GM18870 (cell line): ENCODE results near the gene ZG16.
"Not testable (repeated sequence)": the region's sequence is repeated elsewhere in the genome, so short reads cannot be mapped to it uniquely, and the experiment has no call there.

Experiments
- ATAC-seq: cut with Tn5 transposase; IDR thresholded peaks from one replicate; pipeline ENCODE4 v1.9.1; 2021; ENCODE audit warnings: moderate library complexity; ENCODE audit not compliant: unreplicated experiment

ZG16 gene

DNA sequence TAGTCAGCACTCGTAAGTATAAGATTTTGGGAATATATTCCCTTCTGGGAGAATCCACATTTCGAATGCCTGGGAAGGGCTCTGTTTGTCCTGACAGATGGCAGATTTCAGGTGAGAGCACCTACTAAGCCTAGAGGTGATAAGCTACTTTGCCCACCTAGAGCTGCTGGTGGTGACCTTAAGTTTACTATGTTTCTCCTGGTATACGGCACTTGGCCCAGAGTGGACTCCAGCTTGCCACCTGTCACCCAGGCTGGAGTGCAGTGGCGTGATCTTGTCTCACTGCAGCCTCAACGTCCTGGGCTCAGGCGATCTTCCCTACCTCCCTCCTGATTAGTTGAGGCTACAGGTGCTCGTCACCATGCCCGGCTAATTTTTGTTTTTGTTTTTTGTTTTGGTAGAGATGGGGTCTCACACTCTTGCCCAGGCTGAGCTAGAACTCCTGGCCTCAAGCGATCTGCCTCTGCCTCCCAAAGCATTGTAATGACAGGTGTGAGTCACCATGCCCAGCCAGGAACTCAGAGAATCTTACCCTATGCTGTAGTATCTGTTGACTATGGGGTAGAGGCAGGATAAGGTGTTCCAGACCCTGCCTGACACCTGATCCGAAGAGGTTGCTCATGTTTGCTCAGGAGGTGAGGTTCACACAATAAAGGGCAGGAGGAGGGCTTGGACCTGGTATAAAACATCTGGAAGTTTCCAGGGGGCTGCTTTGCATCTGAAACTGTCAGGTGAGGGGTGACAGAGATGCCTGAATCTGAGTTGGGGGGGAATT is at the start of gene ZG16:
Gene ZG16, plus strand, starts transcription at position 681 of the 775 bp plus-strand sequence. CDS start 1,011 bp downstream, outside the sequence.
- ATAC-seq, result no peak

GRCh38 chr16:29729116-29729521 is 48.9 kb upstream of the ZG16 start:
- no peak for ATAC-seq

DNA sequence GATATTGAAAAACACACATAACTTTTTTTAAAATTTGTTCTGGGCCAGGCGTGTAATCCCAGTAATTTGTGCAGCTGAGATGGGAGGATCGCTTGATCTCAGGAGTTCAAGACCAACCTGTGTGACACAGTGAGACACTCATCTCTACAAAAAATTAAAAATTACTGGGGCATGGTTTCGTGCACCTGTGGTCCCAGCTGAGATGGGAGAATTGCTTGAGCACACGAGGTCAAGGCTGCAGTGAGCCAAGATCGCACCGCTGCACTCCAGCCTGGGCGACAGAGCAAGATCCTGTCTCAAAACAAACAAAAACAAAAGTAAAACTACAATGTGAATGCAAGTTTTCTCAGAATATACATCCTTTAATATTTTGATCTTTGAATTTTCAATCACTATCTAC is 47.4 kb upstream of the ZG16 start:
- no peak for ATAC-seq

GRCh38 chr16:29731768-29732601 is 46.1 kb upstream of the ZG16 start:
- ATAC-seq, result not testable (repeated sequence)

DNA sequence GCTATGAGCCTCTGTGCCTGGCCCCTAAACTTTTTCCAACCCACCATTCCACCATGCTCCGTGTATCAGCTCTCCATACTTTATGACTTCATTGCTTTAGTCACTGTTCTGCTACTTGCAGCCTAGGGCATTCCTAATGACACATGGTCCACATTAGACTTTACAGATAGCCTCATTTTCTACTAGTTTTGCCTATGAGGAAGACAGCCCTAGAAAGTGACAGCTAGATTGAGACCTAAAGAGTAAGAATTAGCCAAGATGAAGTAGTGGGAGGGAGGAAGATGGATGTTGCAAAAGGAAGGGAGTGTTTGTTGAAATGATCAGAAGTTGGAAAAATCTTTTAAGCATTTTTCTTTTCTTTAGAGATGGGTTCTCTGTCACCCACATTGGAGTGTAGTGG is 43.3 kb upstream of the ZG16 start:
- ATAC-seq, result no peak

- ATAC-seq, result no peak
Observed at GRCh38 chr16:29736112-29736511, 41.9 kb upstream of the ZG16 start.

DNA sequence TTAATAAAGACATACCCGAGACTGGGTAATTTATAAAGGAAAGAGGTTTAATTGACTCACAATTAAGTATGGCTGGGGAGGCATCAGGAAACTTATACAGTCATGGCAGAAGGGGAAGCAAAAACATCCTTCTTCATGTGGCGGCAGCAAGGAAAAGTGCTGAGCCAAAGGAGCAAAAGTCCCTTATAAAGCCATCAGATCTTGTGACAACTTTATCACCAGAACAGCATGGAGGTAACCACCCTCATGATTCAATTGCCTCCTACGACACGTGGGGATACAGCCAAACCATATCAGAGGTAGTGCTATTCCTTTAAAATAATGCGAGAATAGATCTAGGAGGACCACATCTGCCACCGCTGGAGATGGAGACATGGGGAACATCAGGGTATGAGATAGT is 41.3 kb upstream of the ZG16 start:
- no peak for ATAC-seq

DNA sequence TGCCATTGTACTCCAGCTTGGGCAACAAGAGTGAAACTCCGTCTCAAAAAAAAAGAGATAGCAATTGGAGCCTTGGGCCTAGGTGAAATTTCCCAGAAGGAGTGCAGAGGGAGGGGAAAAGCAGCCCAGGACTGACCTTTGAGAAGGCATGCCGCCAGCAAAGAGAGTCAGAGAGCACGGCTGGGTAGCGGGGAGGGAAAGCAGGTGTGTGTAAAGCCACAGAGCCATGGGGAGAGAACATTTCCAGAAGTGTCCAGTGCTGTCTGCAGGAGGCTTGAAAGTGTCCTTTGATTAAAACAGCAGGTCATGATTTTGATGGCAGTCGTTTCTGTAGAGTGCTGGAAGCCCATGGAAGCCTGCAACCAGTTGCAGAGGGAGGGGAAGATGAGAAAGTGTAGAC is 40.3 kb upstream of the ZG16 start:
- no peak for ATAC-seq

- ATAC-seq, result no peak
Observed at GRCh38 chr16:29738514-29738913, 39.5 kb upstream of the ZG16 start.

GRCh38 chr16:29739927-29740629 is 38.0 kb upstream of the ZG16 start:
- ATAC-seq, result not testable (repeated sequence)

- ATAC-seq, result not testable (repeated sequence)
Observed at GRCh38 chr16:29740630-29741015, 37.4 kb upstream of the ZG16 start.

DNA sequence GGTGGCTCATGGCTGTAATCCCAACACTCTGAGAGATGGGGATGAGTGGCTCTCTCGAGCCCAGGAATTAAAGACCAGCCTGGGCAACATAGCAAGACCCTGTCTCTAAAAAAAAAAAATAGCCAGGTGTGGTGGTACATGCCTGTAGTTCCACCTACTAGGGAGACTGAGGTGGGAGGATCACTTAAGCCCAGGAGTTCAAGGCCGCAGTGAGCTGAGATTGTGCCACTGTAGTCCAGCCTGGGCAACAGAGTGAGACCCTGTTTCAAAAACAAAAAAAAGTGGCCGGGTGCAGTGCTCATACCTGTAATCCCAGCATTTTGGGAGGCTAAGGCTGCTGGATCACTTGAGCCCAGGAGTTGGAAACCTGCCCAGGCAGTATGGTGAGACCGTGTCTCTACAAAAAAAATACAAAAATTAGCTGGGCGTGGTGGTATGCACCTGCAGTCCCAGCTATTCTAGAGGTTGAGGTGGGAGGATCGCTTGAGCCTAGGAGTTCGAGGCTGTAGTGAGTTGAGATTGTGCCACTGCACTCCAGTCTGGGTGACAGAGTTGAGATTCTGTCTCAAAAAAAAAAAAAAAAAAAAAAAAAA is 35.3 kb upstream of the ZG16 start:
- no peak for ATAC-seq

DNA sequence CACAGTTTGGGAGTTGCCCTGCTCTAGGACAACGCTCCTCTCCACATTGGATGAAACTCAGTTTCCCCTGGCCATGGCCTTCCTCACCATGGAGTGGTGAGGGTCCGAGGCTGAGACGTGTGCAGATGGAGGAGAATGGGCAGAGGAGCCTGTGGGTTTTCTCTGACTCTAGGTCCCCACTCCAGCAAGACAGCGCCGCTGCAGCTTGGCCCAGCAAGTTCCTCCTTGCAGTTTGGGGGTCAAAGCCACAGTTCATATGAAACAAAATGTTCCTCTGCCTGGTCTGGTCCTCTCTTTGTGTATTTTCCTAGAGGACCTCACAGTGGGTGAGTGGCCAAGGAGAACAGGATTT is 34.6 kb upstream of the ZG16 start:
- no peak for ATAC-seq

GRCh38 chr16:29743827-29744531 is 34.1 kb upstream of the ZG16 start:
- ATAC-seq, result no peak

DNA sequence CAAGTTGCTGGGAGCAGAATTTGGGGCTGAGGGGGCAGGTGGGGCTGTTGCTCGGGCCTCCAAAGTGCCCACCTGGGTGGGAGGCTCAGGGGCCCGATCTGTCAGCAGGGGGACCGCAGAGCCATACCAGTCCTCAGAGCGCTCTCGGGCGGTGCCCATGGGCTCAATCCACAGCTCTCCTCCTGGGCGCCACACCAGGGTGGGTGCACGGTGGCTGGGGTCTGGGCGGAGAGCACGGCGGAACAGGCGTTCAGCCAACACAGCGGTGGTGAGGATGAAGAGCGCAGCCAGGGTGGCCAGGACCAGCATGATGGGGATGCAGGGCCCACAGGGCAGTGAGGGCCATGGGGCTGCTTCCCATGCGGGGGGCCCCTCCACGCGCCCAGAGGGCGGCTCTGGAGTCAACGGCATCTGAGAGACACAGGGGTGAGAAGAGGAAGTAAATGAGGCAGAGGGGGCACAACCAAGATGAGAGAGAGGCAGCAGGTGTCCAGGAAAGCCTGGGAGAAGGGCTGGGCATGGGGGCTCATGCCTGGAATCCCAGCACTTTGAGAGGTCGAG is 33.4 kb upstream of the ZG16 start:
- no peak for ATAC-seq

DNA sequence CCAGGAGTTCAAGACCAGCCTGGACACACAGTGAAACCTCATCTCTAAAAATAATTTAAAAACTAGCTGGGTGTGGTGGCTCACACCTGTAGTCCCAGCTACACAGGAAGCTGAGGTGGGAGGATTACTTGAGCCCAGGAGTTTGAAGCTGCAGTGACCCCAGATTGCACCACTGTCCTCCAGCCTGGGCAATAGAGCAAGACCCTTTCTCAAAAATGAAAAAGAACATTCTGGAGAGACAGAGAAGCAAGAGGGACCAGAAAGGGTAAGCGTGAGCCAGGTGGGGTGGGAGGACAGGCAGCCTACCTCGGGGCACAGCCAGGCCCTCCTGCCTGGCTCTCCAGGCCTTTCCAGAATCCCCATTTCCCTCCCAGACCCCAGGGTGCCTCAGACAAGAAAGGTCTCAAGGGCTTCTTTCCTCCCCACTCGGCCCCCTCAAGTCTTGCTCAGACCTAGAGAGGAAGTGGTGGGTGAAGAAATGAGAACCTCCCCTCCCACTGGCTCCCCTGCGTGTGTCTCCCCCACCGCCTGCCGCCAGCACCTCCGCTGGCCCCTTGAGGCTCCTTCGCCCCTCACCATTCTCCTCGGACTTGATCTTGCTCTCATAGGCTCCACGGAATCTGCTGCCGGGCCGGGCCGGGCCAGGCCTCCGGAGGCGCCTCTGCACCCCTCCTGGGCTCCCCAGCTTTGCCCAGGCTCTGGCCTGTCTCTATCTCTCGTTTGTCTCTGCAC is 32.8 kb upstream of the ZG16 start:
- ATAC-seq, result peak; percentile 26

DNA sequence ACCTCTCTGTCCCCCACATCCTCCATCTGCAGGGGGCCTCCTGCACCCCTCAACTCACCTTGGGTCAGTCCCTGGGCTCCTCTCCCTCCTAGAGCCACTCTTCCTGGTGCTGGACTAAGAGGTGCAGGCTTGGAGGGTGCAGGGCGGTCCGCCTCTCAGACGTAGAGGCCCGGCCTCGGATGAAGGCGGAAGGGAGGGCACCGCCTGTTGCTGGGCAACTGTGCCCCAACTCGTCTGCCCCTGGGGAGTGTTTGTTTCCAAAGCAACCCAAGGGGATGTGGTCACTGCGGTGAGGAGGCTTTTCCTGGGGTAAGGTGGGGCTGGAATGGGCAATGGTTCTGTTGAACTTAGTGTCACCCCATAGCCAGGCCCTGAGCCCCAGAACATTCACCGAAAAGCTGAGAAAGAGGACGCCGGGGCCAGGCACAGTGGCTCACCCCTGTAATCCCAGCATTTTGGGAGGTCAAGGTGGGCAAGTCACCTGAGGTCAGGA is 32.2 kb upstream of the ZG16 start, which contains the start of gene C16orf54:
Gene C16orf54, minus strand, starts transcription at position 138 of the 493 bp plus-strand sequence. CDS start 1,039 bp downstream, outside the sequence.
- ATAC-seq, result peak; percentile 59

DNA sequence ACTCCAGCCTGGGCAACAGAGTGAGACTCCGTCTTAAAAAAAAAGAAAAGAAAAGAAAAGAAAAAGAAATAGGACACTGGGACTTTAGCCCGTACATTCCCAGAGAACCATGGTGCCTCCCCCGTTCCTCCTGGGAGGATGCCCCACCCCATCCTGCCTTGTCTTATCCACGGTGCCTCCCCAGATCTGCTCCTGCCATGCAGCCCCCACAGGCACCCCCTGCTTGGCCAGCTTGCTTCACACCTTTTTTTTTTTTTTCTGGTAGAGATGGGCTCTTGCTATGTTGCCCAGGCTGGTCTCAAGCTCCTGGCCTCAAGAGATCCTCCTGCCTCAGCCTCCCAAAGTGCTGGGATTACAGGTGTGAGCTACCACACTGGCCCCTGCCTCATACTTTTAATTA is 31.5 kb upstream of the ZG16 start:
- not testable (repeated sequence) for ATAC-seq
